NCI-H1417 treated with DMSO at 0.1 percent for 48 hours (cell line): Measurements from ENCODE around the gene CCDC157.
"Not testable (repeated sequence)": the region's sequence is repeated elsewhere in the genome, so short reads cannot be mapped to it uniquely, and the experiment has no call there.

Experiments
- DNase-seq: peaks from one replicate; lab custom pipeline; 2025; lab: John Stamatoyannopoulos, UW

The CCDC157 gene

DNA sequence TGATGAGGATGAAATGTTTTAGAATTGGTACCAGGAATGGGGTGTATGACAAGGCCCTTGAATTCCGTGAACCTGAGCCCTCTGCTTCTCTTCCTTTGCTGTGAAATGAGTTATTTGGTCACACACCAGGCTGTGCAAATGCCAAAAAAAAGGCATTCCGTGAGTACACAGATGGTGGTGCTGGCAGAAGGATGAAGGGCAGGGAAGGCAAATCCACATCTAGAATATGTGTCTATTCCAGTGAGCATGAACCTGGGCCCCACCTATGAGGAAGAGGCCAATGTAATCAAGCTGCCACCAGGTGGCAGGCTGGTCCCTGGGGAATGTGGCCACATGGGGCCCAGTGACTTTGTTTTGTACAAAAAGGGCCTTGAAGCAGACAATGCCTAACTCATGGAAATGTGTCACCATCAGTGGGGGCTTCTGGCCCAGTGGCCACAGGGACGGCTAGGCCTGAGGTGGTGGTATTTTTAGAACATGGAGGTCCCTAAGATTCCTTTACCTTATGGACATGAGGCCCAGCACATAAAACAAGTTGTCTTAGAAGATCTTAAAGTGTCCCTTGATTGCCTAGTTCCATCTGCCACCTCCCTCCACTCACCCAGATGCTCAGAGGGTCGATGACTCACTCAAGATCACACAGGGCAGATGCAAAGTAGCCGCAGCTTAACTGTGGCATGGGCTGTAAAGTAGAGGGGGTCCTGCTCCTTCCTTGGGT is 34.3 kb downstream of the CCDC157 start:
- no peak for DNase-seq

- no peak for DNase-seq
Observed at GRCh38 chr22:30392661-30393321, 36.0 kb downstream of the CCDC157 start.

DNA sequence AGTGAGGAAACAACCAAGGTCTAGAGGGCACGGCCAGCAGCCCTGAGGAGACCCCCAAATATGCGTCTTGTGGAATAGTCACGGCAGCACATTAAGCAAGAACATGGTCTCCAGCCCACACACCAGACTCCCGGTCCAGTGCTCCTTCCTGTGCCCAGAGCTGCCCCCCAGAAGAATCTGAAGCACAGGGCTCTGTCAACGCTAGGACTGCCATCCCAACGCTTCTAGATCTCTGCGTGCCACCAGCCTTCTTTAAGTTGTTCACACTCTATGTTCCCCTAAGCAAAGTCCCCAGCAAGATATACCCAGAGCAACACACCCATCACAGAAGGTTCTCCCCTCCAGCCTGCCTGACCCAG is 36.5 kb downstream of the CCDC157 start:
- no peak for DNase-seq

DNA sequence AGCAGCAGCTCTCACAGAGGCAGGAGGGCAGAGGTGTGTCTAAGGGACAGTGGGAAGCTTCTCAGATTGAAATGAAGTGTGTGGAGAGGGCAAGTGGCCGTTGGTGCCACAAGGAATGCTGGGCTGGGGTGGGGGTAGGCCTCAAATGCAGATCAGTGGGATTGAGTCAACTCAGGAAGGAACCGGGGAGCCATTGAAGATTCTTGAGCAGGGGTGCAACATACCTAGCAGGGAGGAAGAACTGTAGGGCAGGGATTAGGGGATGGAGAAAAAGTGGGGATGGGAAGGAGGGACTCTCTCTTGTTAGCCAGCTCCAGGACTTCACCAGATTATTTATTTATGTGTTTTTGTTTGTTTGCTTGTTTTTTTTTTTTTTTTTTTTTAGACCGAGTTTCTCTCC is 37.1 kb downstream of the CCDC157 start:
- DNase-seq = no peak

- no peak for DNase-seq
Observed at GRCh38 chr22:30396871-30397655, 40.3 kb downstream of the CCDC157 start, which contains the start of gene SEC14L2. TSS of gene SEC14L2 (plus strand) at chr22:30397018. CDS start at chr22:30397117, 99 bp downstream.

GRCh38 chr22:30397656-30398635 is 41.1 kb downstream of the CCDC157 start:
- no peak for DNase-seq

GRCh38 chr22:30398685-30399680 is 42.2 kb downstream of the CCDC157 start:
- no peak for DNase-seq

DNA sequence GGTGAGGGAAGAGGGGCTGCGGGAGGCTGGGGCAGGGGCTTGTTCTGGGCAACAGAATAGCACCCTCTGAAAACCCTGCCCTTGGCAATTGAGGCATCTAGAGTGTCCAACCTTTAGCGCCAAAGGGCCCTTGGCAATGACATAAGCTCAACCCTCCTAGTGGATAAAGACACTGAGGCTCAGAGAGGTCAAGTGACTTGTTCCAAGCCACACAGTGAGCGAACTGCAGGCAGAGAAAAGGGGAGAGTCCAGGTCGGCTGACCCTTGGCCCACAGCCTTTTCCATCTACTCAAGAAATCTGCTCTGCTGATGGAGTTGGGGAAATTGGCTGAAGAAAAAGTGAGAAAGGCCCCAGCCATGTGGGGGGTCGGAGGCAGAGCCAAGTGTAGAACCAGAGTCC is 42.9 kb downstream of the CCDC157 start:
- no peak for DNase-seq

GRCh38 chr22:30400159-30400558 is 43.4 kb downstream of the CCDC157 start:
- no peak for DNase-seq

GRCh38 chr22:30401024-30401423 is 44.2 kb downstream of the CCDC157 start:
- not testable (repeated sequence) for DNase-seq

- no peak for DNase-seq
Observed at GRCh38 chr22:30402028-30402765, 45.4 kb downstream of the CCDC157 start.

- DNase-seq = not testable (repeated sequence)
Observed at GRCh38 chr22:30402766-30403104, 45.9 kb downstream of the CCDC157 start.

DNA sequence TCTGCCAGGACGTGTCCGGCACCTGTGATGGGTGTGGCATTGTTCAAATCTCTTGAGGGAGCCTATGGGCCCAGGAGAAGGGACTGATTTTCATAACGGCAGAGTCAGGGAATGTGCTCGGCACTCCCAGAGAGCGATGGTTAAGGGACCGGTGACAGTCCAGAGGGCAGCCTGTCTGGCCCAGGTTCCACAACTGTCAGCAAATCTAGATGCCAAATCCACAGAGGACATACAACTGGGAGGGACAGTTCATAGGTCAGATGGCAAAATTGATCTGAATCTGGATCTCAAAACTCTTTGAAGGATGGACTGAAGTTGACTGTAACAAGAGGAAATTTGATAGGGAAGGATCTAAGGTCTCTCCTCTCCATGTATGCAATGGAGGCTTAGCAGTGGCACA is 47.5 kb downstream of the CCDC157 start:
- DNase-seq = no peak

- no peak for DNase-seq
Observed at GRCh38 chr22:30405731-30406130, 48.9 kb downstream of the CCDC157 start.

GRCh38 chr22:30406400-30406799 is 49.6 kb downstream of the CCDC157 start:
- DNase-seq = no peak

GRCh38 chr22:30408388-30409102 is 51.7 kb downstream of the CCDC157 start:
- DNase-seq = no peak

- DNase-seq = no peak
Observed at GRCh38 chr22:30411780-30412179, 55.0 kb downstream of the CCDC157 start.

DNA sequence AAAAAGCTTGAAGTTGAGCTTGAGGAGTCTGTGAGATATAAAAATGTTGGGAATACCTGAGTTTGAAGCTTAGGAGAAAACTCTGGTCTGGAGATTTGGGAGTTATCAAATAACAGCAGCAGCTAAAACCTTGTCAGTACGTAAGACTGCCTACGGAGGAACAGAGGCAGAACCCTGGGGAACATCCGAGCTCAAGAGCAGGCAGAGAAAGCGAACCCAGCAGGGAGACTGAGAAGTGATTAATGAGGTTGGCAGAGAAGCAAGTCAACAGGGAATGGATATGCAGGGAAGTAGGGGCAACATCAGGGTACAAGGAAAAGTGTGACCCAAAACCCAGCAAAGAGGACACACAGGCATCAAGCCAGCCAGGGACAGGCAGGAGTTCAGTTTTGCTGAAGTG is 56.2 kb downstream of the CCDC157 start:
- no peak for DNase-seq
